Keratinocyte (primary cell): ENCODE measurements around the gene PGC. TPM values are rescaled to one million over a fixed set of nuclear protein-coding genes. Genes with fewer than 3 reads are reported as not detected.

Experiments used
- DNase-seq: peaks from one replicate; pipeline ENCODE4 v3.0.0-alpha.2; 2011; ENCODE audit warnings: low read depth, missing footprints, low spot score
- FAIRE-seq: peaks from 2 replicates; lab custom pipeline; 2011; peaks lifted over from hg19 to GRCh38; lab: Jason Lieb, UNC
- H2AFZ ChIP-seq: 2 replicates; pipeline ENCODE4 v1.6.0; 2012; ENCODE audit warnings: low read length, control low read depth, inconsistent platforms; ENCODE audit not compliant: control insufficient read depth
- H3K27ac ChIP-seq: 2 replicates; pipeline ENCODE4 v1.5.1; 2011; ENCODE audit warnings: low read length; ENCODE audit not compliant: control insufficient read depth, insufficient read depth
- H3K27me3 ChIP-seq: 3 replicates; pipeline ENCODE4 v1.6.0; 2011; ENCODE audit warnings: low read length; ENCODE audit not compliant: control insufficient read depth, insufficient read depth; ENCODE audit errors: extremely low read depth
- H3K36me3 ChIP-seq, 2 experiments: 2 replicates in 1 of 2; 3 replicates in 1 of 2; pipeline ENCODE4 v1.5.1; 2011; ENCODE audit warnings: low read length in 2 of 2, mild to moderate bottlenecking in 1 of 2; ENCODE audit not compliant: control insufficient read depth in 2 of 2, insufficient read depth in 2 of 2; ENCODE audit errors: extremely low read depth in 1 of 2
- H3K4me1 ChIP-seq: 3 replicates; pipeline ENCODE4 v1.5.1; 2011; ENCODE audit warnings: low read length; ENCODE audit not compliant: control insufficient read depth, insufficient read depth; ENCODE audit errors: extremely low read depth
- H3K4me2 ChIP-seq: 3 replicates; pipeline ENCODE4 v1.6.0; 2011; ENCODE audit warnings: low read depth, low read length; ENCODE audit not compliant: control insufficient read depth, insufficient read depth; ENCODE audit errors: extremely low read depth
- H3K4me3 ChIP-seq, 3 experiments: fragments of 200-600 bp in 1 of 3; sonication (generic) in 1 of 3; 2 replicates in 2 of 3; 3 replicates in 1 of 3; pipeline ENCODE4 v1.5.1; 2011 to 2016; ENCODE audit warnings: low read length in 3 of 3, mild to moderate bottlenecking in 3 of 3, control low read depth in 2 of 3, inconsistent platforms in 1 of 3, low read depth in 1 of 3, mixed read lengths in 1 of 3, mixed run types in 1 of 3, moderate library complexity in 1 of 3; ENCODE audit not compliant: control insufficient read depth in 2 of 3, insufficient read depth in 2 of 3; ENCODE audit errors: extremely low read depth in 1 of 3
- H3K79me2 ChIP-seq: 2 replicates; pipeline ENCODE4 v1.6.0; 2012; ENCODE audit warnings: low read length; ENCODE audit not compliant: control insufficient read depth, insufficient read depth
- H3K9ac ChIP-seq: 3 replicates; pipeline ENCODE4 v1.6.0; 2011; ENCODE audit warnings: low read length; ENCODE audit not compliant: control insufficient read depth, insufficient read depth; ENCODE audit errors: extremely low read depth
- H3K9me1 ChIP-seq: 3 replicates; pipeline ENCODE4 v1.6.0; 2011; ENCODE audit warnings: low read length; ENCODE audit not compliant: control insufficient read depth, insufficient read depth; ENCODE audit errors: extremely low read depth
- H3K9me3 ChIP-seq: 2 replicates; pipeline ENCODE4 v1.5.1; 2012; ENCODE audit warnings: low read depth, low read length; ENCODE audit not compliant: control insufficient read depth
- H4K20me1 ChIP-seq: 3 replicates; pipeline ENCODE4 v1.6.0; 2011; ENCODE audit warnings: low read length; ENCODE audit not compliant: control insufficient read depth, insufficient read depth; ENCODE audit errors: extremely low read depth
- CTCF ChIP-seq, 3 experiments: IDR thresholded peaks in 1 of 3; conservative IDR thresholded peaks in 1 of 3; optimal IDR thresholded peaks in 1 of 3; 2 replicates in 2 of 3; 3 replicates in 1 of 3; pipeline versions ENCODE3 to v1.5.1; 2011; ENCODE audit warnings: low read length in 3 of 3, mild to moderate bottlenecking in 3 of 3, moderate library complexity in 2 of 3, control low read depth in 1 of 3, inconsistent platforms in 1 of 3; ENCODE audit not compliant: insufficient read depth in 2 of 3; ENCODE audit errors: extremely low read depth in 1 of 3
- EZH2 ChIP-seq: IDR thresholded peaks from one replicate; pipeline ENCODE4 v1.6.1; 2012; ENCODE audit warnings: inconsistent platforms, mild to moderate bottlenecking, low read length, moderate library complexity
- dilution Hi-C: fragments of 300-500 bp; cut with MboI; formaldehyde crosslinking; loops from one replicate; pipeline ENCODE4 v1.7.0; 2020; ENCODE audit warnings: low sequenced_read_pairs; ENCODE audit not compliant: extremely low pct_ligation_motif_present
- polyA plus RNA-seq, 5 experiments: library from polyadenylated mRNA; depleted of rRNA in 3 of 5; stranded (reverse) in 3 of 5; stranded (forward) in 1 of 5; unstranded in 1 of 5; fragments of >200 nt; gene quantifications; 1 replicate in 1 of 5; 2 replicates in 3 of 5; 3 replicates in 1 of 5; pipeline versions ENCODE4 v1.2.1 to v1.2.3, GENCODE V29; 2011 to 2012; ENCODE audit warnings: missing spikeins in 2 of 5, low read depth in 1 of 5, low replicate concordance in 1 of 5

PGC gene
- polyA plus RNA-seq, 1 donor (not counting 4 experiments of a cell fraction or from before 2014, with no cell fraction given) = not detected

GRCh38 chr6:41748102-41748477 is 893 bp upstream of the PGC start:
- Histone ChIP-seq H3K4me3 (no peak overlapping the region), H3K36me3 (no peaks in the 10 kb centered on the region), H3K4me2 (no peak overlapping the region), H3K9me3 (no peaks in the 10 kb centered on the region), H3K4me1 (no peaks in the 10 kb centered on the region), H3K9me1 (no peaks in the 10 kb centered on the region), H2AFZ (no peak overlapping the region), H3K27me3 (no peaks in the 10 kb centered on the region), H4K20me1 (no peaks in the 10 kb centered on the region), H3K27ac (no peak overlapping the region), H3K9ac (no peak overlapping the region), H3K79me2 (no peaks in the 10 kb centered on the region)
- TF ChIP-seq CTCF (optimal IDR thresholded peaks at IDR 0.05 in 1 of 3, IDR thresholded peaks at IDR 0.05 in 1 of 3, conservative IDR thresholded peaks at IDR 0.05 in 1 of 3; ENCODE audit: extremely low read depth in 1 of 3, insufficient read depth in 2 of 3, low read length in 3 of 3) = no peak
- no peak for TF ChIP-seq EZH2
- dilution Hi-C loops = no loop called here
- FAIRE-seq = no peak
- no peak for DNase-seq

- H3K4me1 ChIP-seq = peaks cover 7% of the 10 kb centered on the region
- no peaks in the 10 kb centered on the region for H3K9me1 ChIP-seq
- no peaks in the 10 kb centered on the region for H3K27me3 ChIP-seq
- no peaks in the 10 kb centered on the region for H4K20me1 ChIP-seq
- no peak overlapping the region for H3K4me3 ChIP-seq
- no peak overlapping the region for H3K9ac ChIP-seq
- no peaks in the 10 kb centered on the region for H3K36me3 ChIP-seq
- FAIRE-seq (no peak), DNase-seq (no peak)
- H3K9me3 ChIP-seq = no peaks in the 10 kb centered on the region
- no peaks in the 10 kb centered on the region for H3K79me2 ChIP-seq
- TF ChIP-seq EZH2 = no peak
- TF ChIP-seq CTCF (optimal IDR thresholded peaks at IDR 0.05 in 1 of 3, IDR thresholded peaks at IDR 0.05 in 1 of 3, conservative IDR thresholded peaks at IDR 0.05 in 1 of 3; ENCODE audit: extremely low read depth in 1 of 3, insufficient read depth in 2 of 3, low read length in 3 of 3) = no peak
- no peak overlapping the region for H3K27ac ChIP-seq
- dilution Hi-C loops = no loop called here
- H2AFZ ChIP-seq = no peak overlapping the region
- no peak overlapping the region for H3K4me2 ChIP-seq
Measured at GRCh38 chr6:41746107-41746506, 1.1 kb downstream of the PGC start.
